ENCODE data around the gene LCLAT1. TPM values are rescaled to one million over a fixed set of nuclear protein-coding genes. Genes with fewer than 3 reads are reported as not detected.
"Not testable (repeated sequence)": the region's sequence is repeated elsewhere in the genome, so short reads cannot be mapped to it uniquely, and the experiment has no call there.

LCLAT1 gene
- polyA plus RNA-seq, 3 donors = 0.56 to 1.6 (median 1.2) TPM

DNA sequence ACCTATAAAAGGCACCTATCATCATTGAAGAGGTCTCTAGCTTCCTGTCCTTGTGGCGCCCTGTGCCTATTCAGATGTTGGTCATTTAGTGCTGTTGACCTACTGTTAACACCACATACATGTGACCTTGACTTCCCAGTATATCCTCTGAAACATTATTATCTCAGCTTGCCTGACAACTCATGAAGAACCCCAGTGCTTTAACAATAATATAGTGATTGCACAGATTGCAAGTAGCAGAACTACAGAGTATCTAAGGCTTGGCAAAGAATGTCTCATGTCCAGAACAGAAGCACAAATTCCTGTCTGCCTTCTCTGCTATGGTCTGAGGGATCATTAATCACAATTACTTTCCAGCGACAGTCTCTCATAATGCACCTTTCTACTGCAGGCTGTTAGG lies 165.3 kb downstream of the LCLAT1 start:
- WGBS, 3 donors = 64 to 85% (median 72%) methylated on average over 2 of the region's 2 CpGs

GRCh38 chr2:30613001-30613400 lies 166.0 kb downstream of the LCLAT1 start:
- no peak overlapping the region for H3K27ac ChIP-seq (ENCODE audit: low read depth, low read length)
- 66 to 84% (median 73%) methylated on average over 2 of the region's 2 CpGs for WGBS, 3 donors

More for the DNA sequence above, 165.3 kb downstream of the LCLAT1 start:
- no peak overlapping the region for H3K27ac ChIP-seq (ENCODE audit: low read depth, low read length)

DNA sequence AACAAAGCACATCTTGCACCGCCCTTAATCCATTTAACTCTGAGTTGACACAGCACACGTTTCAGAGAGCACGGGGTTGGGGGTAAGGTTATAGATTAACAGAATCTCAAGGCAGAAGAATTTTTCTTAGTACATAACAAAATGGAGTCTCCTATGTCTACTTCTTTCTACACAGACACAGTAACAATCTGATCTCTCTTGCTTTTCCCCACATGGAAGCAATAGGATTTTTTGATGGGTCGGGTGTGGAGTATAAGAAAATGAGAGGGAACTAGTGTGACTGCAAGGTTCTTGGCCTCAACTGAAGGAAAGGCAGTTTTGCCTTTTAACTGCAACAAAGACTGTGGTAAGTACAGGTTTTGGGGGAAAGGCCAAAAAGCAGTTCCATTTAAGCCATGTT lies 167.2 kb downstream of the LCLAT1 start:
- H3K27ac ChIP-seq (ENCODE audit: low read depth, low read length) = not testable (repeated sequence)
- WGBS, 3 donors = 92 to 96% (median 96%) methylated on average over 1 of the region's 4 CpGs

DNA sequence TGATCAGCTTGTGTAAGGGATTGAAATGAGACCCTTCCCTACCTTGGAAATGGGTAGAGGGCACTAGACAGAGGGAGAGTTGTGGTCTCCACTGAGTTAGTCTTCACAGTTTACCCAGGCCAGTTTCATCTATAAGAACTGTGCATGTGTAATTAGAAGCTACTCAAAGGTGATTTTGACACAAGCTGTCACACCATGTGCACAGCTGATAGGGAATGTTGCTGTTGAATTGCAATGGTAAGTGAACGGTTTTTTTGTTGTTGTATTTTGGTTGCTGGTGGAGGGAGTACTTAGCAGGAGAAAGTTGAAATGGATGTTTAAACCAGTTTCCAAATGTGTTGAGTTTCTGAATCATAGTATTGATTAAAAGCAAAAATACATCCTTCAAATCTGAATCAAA lies 168.9 kb downstream of the LCLAT1 start:
- WGBS, 3 donors = 89 to 97% (median 97%) methylated on average over 1 of the region's 1 CpG

GRCh38 chr2:30620102-30620501 lies 173.1 kb downstream of the LCLAT1 start:
- 55 to 91% (median 57%) methylated on average over 1 of the region's 1 CpG for WGBS, 3 donors
- H3K27ac ChIP-seq (ENCODE audit: low read depth, low read length) = no peak overlapping the region

More for the DNA sequence above, 168.9 kb downstream of the LCLAT1 start:
- H3K27ac ChIP-seq (ENCODE audit: low read depth, low read length) = no peak overlapping the region

DNA sequence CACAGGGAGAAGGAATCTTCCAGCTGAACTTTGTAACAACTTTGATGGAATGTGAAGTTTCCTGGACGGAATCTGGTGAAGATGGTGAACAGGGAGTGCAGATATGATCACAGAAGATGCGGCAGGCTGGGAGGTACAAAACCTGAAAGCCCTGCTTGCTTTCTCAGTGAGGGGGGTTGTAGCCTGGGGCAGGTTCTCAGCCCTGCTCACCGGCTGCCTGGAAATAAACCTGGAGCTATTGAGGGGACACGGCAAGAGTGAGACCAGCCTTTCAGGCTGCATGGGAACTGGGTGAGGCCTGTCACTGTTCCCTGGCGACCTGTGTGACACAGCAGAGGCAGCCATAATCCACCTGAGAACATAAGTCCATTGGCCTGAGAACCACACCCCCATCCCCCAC lies 174.8 kb downstream of the LCLAT1 start:
- H3K27ac ChIP-seq (ENCODE audit: low read depth, low read length) = no peak overlapping the region
- 96 to 100% (median 96%) methylated on average over 5 of the region's 5 CpGs for WGBS, 3 donors

GRCh38 chr2:30622452-30622851 lies 175.4 kb downstream of the LCLAT1 start:
- 94 to 97% (median 95%) methylated on average over 4 of the region's 4 CpGs for WGBS, 3 donors

GRCh38 chr2:30625276-30625675 lies 178.2 kb downstream of the LCLAT1 start:
- H3K27ac ChIP-seq (ENCODE audit: low read depth, low read length) = no peak overlapping the region

More at GRCh38 chr2:30622452-30622851, 175.4 kb downstream of the LCLAT1 start:
- no peak overlapping the region for H3K27ac ChIP-seq (ENCODE audit: low read depth, low read length)

GRCh38 chr2:30625701-30626100 lies 178.7 kb downstream of the LCLAT1 start:
- H3K27ac ChIP-seq (ENCODE audit: low read depth, low read length) = no peak overlapping the region
- WGBS, 3 donors = 84 to 92% (median 92%) methylated on average over 3 of the region's 3 CpGs

- 42 to 73% (median 65%) methylated on average over 2 of the region's 2 CpGs for WGBS, 3 donors
- H3K27ac ChIP-seq (ENCODE audit: low read depth, low read length) = no peak overlapping the region
Measured at GRCh38 chr2:30626397-30626796, 179.4 kb downstream of the LCLAT1 start.

- no peak overlapping the region for H3K27ac ChIP-seq (ENCODE audit: low read depth, low read length)
- WGBS, 3 donors = 91 to 97% (median 95%) methylated on average over 8 of the region's 8 CpGs
Measured at GRCh38 chr2:30627151-30627550, 180.1 kb downstream of the LCLAT1 start.

DNA sequence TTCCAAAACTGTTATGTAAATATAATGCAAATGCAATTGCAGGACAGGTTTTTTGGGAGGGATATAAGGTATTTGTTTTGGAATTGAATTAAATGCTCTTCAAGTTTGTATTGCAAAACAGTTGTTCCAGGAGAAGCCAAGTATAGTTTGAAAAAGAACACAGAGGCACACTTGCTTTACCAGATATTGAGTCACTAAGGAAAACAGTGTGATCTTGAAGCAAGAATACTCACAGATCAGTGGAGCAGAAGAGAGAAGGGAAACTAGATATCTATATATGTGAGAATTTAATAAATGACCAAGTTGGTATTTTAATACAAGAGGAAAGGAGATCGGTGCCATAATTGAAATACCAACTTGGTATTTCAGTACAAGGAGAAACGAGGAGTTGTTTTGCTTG lies 181.3 kb downstream of the LCLAT1 start:
- H3K27ac ChIP-seq (ENCODE audit: low read depth, low read length) = no peak overlapping the region
- 95 to 99% (median 96%) methylated on average over 2 of the region's 2 CpGs for WGBS, 3 donors

DNA sequence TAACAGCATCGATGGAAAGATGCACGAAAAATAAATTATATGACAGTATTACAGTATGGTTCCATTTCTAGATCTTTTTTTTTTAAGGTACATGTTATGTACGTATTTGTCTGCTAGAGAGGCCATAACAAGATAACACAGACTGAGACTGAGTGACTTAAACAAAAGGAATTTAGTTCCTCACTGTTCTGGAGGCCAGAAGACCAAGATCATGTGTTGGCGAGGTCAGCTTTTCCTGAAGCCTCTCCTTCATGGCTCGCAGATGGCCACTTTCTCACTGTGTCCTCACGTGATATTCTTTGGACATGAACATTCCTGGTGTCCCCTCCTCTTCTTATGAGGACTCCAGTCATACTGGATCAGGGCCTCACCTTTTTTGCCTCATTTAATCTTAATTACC lies 182.8 kb downstream of the LCLAT1 start:
- WGBS, 3 donors = 89 to 96% (median 95%) methylated on average over 6 of the region's 6 CpGs
- no peak overlapping the region for H3K27ac ChIP-seq (ENCODE audit: low read depth, low read length)

GRCh38 chr2:30631051-30631671 lies 184.1 kb downstream of the LCLAT1 start:
- no peak overlapping the region for H3K27ac ChIP-seq (ENCODE audit: low read depth, low read length)
- 0 to 52% (median 46%) methylated on average over 1 of the region's 1 CpG for WGBS, 3 donors

- WGBS, 3 donors = 93 to 97% (median 97%) methylated on average over 4 of the region's 4 CpGs
- H3K27ac ChIP-seq (ENCODE audit: low read depth, low read length) = no peak overlapping the region
Measured at GRCh38 chr2:30633039-30633438, 186.0 kb downstream of the LCLAT1 start.

DNA sequence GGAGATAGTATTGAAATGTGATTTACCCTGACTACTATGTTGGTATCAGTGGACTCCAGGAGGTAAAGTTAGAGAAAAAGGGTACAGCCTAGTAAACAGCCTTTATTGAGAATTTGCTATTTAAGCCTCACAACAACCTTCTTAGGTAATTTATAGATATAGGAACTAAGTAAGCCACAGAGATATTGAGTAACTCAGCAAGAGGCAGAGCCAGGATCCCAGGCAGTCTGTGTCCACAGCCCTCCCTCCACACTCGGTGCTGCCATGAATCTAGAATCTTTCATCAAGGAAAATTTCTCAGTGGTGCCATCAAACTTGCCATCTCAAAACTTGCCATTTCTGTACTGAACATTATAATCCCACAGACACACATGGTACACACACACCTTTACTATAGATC lies 189.3 kb downstream of the LCLAT1 start:
- WGBS, 3 donors = 59 to 93% (median 79%) methylated on average over 1 of the region's 1 CpG
- no peak overlapping the region for H3K27ac ChIP-seq (ENCODE audit: low read depth, low read length)

DNA sequence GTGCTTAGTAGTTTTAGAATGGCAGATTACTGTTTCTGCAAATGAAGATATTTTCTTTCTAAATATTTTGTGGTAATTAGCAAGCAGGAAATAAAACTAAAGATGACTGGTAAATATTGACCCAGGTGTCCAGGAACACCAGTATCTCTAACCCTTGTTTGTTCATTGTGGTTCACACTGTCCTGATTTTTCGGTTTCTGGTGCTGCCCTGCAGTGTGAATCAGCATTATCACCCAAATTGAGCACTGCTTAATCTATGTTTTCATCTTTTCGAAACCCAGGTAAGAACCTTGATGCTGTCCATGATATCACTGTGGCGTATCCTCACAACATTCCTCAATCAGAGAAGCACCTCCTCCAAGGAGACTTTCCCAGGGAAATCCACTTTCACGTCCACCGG lies 192.8 kb downstream of the LCLAT1 start:
- no peak overlapping the region for H3K27ac ChIP-seq (ENCODE audit: low read depth, low read length)
- WGBS, 3 donors = 85 to 94% (median 91%) methylated on average over 5 of the region's 5 CpGs

GRCh38 chr2:30641765-30642345 lies 194.8 kb downstream of the LCLAT1 start:
- WGBS, 3 donors = 51 to 64% (median 60%) methylated on average over 3 of the region's 3 CpGs
- no peak overlapping the region for H3K27ac ChIP-seq (ENCODE audit: low read depth, low read length)

GRCh38 chr2:30643013-30643412 lies 196.0 kb downstream of the LCLAT1 start:
- not testable (repeated sequence) for H3K27ac ChIP-seq (ENCODE audit: low read depth, low read length)
- 93% methylated on average over 3 of the region's 4 CpGs; no CpG with 5 or more reads in 2 of the 3 donors for WGBS, 3 donors

GRCh38 chr2:30643674-30644073 lies 196.6 kb downstream of the LCLAT1 start:
- WGBS, 3 donors = 41 to 83% (median 82%) methylated on average over 3 of the region's 3 CpGs
- no peak overlapping the region for H3K27ac ChIP-seq (ENCODE audit: low read depth, low read length)

Measured in adipose tissue (tissue), 3 donors.